Medulla oblongata (tissue), 1 donor: ENCODE measurements around the gene SMC3.
A peak's percentile ranks its signal among the peaks of the same experiment; 100 is the strongest.

Source experiments
- DNase-seq: peaks from one replicate; pipeline ENCODE4 v3.0.0-alpha.2; 2015; ENCODE audit errors: extremely low spot score

The SMC3 gene

GRCh38 chr10:110544958-110545537 is 22.4 kb upstream of the SMC3 start:
- peak; percentile 33 for DNase-seq

- DNase-seq: peak; percentile 20
Observed at GRCh38 chr10:110546077-110546476, 21.4 kb upstream of the SMC3 start.

- no peak for DNase-seq
Observed at GRCh38 chr10:110546499-110547110, 20.9 kb upstream of the SMC3 start.

GRCh38 chr10:110547139-110547761 is 20.2 kb upstream of the SMC3 start:
- peak; percentile 78 for DNase-seq

- no peak for DNase-seq
Observed at GRCh38 chr10:110548002-110548401, 19.5 kb upstream of the SMC3 start.

- DNase-seq: no peak
Observed at GRCh38 chr10:110549211-110549610, 18.3 kb upstream of the SMC3 start.

- DNase-seq: no peak
Observed at GRCh38 chr10:110553905-110554304, 13.6 kb upstream of the SMC3 start.

- no peak for DNase-seq
Observed at GRCh38 chr10:110556296-110556695, 11.2 kb upstream of the SMC3 start.

GRCh38 chr10:110556969-110557601 is 10.4 kb upstream of the SMC3 start:
- peak; percentile 30 for DNase-seq

GRCh38 chr10:110558041-110558440 is 9.5 kb upstream of the SMC3 start:
- DNase-seq: no peak

GRCh38 chr10:110560012-110560411 is 7.5 kb upstream of the SMC3 start:
- DNase-seq: no peak

- DNase-seq: no peak
Observed at GRCh38 chr10:110561292-110561691, 6.2 kb upstream of the SMC3 start.

GRCh38 chr10:110562348-110562747 is 5.1 kb upstream of the SMC3 start:
- no peak for DNase-seq

GRCh38 chr10:110563132-110563531 is 4.4 kb upstream of the SMC3 start:
- DNase-seq: no peak

GRCh38 chr10:110566472-110567200 is 859 bp upstream of the SMC3 start:
- no peak for DNase-seq

- DNase-seq: peak; percentile 39
Observed at GRCh38 chr10:110568055-110568735, 700 bp downstream of the SMC3 start.

- no peak for DNase-seq
Observed at GRCh38 chr10:110569122-110569521, 1.6 kb downstream of the SMC3 start.

- no peak for DNase-seq
Observed at GRCh38 chr10:110569736-110570135, 2.2 kb downstream of the SMC3 start.

- no peak for DNase-seq
Observed at GRCh38 chr10:110571093-110571743, 3.7 kb downstream of the SMC3 start.

GRCh38 chr10:110572862-110573261 is 5.4 kb downstream of the SMC3 start:
- no peak for DNase-seq

GRCh38 chr10:110574420-110574819 is 6.9 kb downstream of the SMC3 start:
- DNase-seq: no peak
